Adipose tissue (tissue), 3 donors: Measurements from ENCODE around the gene JRKL. TPM values are rescaled to one million over a fixed set of nuclear protein-coding genes. Genes with fewer than 3 reads are reported as not detected.

ENCODE experiments used
- H3K27ac ChIP-seq: one replicate; pipeline ENCODE4 v1.5.1; 2013; ENCODE audit warnings: low read depth, low read length
- WGBS, 3 donors: extraction: QIAGEN DNeasy Blood & Tissue Kit; methylation state at CpG; one replicate each; pipeline ENCODE4 v1.1.7; 2013; 5-methylcytosine and 5-hydroxymethylcytosine counted together
- polyA plus RNA-seq, 3 donors: library from polyadenylated mRNA; stranded (reverse); fragments of 200-250 nt; gene quantifications; one replicate each; pipeline ENCODE4 v1.2.3, GENCODE V29; 2013
- donor health status: healthy with polysubstance abuse.
- donor health status: Bipolar disorder and iron deficiency.
- donor health status: healthy.

Gene JRKL
- polyA plus RNA-seq: 1 to 10 TPM; 2.4 to 6.1 (median 3.6) TPM

DNA sequence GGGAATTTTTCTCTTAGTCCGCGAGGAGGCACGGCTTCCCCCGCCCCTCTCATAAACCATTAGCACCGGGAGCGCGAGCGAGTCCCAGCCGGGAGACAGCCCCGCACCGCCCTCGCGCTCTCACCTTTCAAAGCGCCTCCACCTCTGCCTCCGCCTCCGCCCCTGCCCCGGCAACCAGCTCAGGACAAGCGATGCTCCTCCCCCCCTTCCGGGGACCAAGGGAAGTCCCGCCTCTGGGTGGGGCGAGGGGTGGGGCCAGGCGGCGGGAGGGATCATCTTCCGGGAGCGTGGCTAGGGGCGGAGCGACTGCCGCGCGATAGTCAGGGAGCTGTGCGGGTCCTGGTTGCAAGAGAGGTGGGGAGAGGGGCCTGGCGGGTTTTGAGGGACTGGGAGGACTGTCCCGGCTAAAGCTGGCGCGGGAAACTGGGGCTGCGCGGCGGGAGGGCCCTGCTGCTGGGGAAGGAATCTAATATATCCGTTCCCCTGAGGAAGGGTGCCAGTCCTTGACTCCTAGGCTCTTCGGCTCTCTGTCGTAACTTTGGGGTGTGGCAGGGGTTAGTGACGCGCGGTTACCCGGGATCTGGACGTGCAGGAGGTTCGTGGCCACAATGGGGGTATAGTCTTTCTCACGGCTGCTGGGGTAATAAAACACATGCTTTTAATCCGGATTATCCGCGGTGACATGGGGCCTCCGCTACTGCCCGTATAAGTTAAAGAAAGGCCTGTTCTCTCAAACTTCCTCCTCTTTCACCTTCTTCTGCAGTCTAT lies at the start of gene JRKL, which contains the start of gene CCDC82:
Gene JRKL, plus strand, starts transcription at position 294 of the 768 bp plus-strand sequence. CDS start 637 bp downstream, outside the sequence.
Gene CCDC82, minus strand, starts transcription at position 193 of the 768 bp plus-strand sequence. CDS start 5,165 bp downstream, outside the sequence.
- H3K27ac ChIP-seq: no peak within 1 kb of the TSS
- WGBS, 3 donors: 0 to 1% (median 1%) methylated on average over 53 of the region's 53 CpGs

DNA sequence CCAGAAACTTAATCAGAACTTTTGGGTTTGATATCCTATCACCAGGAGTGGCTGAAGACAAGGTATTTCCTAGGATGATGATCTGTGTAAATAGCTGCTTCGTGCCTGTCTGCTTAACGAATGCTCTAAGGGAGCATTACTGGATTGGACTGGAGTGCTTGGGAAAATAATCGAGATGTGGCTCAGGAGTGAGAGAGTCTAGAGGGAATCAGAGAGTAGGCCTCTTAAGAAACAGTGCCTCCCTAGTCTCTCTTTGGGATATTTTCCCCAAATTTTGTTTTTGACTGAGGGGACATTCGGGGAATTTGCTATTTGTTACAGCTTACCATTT lies 49.3 kb upstream of the JRKL start:
- peak overlapping the region; percentile 19 for H3K27ac ChIP-seq
- WGBS, 3 donors: 53 to 69% (median 59%) methylated on average over 4 of the region's 4 CpGs

DNA sequence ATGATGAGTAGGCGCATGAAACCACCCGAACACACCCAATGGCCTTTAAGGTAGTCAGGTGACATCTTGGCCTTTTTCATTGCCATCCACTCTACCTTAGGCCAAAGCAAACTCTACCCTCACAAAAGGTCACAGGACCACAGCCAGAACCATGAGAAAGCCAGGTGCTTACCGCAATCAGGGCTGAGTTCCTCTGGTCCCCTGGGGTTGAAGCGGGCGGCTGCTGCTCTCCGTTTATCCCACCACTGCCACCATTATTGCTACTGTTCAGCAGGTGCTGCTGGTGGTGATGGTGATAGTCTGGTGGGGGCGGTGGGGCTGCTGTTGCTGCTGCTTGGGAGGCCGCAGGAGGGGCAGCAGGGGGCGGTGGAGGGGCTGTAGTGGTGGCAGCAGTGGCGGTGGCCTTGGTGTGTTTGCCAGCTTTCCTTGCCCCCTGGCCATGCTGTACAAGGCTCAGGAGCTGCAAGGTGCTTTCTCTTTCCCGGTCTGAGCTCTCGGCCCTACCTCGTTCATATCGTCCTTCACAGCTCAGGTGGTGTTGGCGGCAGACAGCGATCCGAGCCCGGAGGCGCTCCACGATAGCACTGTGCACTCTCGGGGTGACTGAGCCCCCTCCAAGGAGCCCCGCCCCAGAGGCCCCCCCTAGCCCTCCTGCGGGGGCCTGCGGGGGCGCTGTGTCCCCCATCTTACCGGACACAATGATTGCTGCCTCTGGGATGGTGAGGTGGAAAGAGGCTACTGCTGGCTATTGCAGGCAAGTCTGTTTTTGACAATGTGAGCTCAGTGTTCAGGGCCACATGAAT lies 48.4 kb upstream of the JRKL start:
- H3K27ac ChIP-seq: peak overlapping the region; percentile 42
- 17 to 28% (median 18%) methylated on average over 26 of the region's 26 CpGs for WGBS, 3 donors

DNA sequence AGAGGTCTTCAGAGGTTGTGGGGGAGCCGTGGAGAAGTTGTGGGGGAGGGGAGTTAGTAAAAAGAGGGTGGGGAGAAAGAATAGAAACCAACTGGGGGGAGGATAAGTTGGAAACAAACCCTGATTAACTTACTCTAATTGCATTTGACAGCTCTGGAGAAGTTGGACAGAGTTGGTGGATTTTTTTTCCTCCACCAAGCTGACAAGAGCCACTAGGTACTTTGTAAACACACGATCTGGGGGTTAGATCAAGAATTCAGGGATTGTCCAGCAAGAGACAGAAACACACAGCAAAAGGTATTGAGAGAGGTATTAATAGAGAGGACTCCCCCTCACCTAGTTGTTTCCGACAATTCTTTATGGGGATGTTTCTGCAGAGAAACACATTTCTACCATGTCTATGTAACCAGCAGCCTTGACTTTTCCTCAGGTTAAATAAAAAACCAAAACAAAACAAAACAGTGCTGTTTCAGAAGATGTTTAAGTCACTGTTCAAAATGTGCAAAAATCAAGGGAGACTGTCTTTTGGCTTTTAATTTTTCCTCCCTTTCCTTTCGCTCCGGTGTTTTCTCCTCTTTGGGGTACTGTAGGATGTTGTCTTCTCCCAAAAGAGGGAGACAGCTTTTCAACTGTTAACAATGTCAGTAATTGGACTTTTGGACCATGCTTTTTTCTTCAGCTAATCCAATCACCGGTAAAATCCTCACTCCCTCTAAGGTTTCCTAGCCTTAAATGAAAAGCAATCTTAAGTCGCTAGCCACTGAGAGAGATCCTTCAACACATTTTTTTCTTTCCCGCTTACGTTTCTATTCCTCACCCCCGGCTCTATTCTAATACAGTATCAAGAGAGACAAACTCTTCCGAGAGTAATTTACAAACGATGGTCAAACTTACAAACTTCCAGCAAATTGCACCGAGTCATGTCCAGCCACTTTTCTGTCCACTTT lies 47.5 kb upstream of the JRKL start:
- peak overlapping the region; percentile 42 for H3K27ac ChIP-seq
- 0 to 2% (median 1%) methylated on average over 13 of the region's 13 CpGs for WGBS, 3 donors

DNA sequence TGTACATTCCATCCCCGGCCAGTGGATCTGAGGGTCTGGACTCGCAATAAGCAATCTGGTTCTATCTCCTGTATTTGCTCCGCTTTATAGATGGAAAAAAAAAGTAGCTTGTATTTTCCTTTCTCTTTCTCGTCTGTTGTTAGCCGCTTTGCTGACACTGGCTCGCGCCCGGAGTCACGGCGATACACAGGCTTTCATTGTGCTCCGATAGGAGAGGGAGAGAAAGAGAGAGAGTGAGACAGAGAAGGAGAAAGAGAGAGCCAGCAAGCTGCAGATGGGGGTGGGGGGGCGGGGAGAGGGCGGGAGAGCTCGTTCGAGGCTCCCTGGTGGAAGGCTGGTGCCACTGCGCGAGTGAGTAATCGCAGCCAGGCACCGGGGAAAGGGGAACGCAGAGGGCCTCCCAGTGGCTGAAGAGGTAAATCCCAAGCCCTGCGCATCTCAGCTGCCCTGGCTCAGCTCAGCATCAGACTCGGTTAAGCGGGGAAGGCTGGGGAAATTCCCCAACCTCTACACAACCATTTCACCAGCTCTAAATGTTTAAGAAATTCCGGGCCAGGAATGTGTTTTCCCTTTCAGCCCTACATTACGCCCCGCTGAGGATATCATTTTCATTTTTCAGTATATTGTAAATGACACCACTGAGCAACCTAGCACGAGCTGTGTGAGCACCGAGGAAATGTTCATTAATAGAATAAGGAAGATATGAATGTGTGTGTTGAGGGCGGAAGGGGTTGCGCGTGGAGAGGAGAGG lies 46.7 kb upstream of the JRKL start, which contains the start of gene MAML2:
Gene MAML2, minus strand, starts transcription at position 235 of the 751 bp plus-strand sequence. CDS start 1,300 bp downstream, outside the sequence.
- WGBS, 3 donors: 6 to 7% (median 6%) methylated on average over 30 to 31 of the region's 31 CpGs

DNA sequence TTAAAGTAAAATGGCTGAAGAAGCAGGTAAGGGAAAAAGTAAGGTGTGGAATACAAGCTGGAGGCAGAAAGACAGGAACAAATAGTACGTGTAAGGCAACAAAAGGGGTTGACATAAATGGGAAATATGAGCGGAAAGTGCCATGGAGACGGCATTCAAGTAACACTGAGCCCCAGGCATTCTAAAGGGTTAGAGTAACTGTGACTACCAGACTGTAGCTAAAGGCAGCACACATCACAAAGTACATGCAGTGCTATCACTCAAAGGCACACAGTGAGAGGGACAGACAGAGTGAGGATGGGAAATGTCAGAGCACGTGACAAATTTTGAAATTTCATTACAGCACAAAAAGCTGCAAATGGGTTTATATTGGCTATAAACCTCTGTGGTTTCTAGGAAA lies 33.0 kb upstream of the JRKL start:
- H3K27ac ChIP-seq: no peak overlapping the region
- 94 to 99% (median 98%) methylated on average over 4 of the region's 4 CpGs for WGBS, 3 donors

More for the DNA sequence above, 46.7 kb upstream of the JRKL start, which contains the start of gene MAML2:
- no peak within 1 kb of the TSS for H3K27ac ChIP-seq

DNA sequence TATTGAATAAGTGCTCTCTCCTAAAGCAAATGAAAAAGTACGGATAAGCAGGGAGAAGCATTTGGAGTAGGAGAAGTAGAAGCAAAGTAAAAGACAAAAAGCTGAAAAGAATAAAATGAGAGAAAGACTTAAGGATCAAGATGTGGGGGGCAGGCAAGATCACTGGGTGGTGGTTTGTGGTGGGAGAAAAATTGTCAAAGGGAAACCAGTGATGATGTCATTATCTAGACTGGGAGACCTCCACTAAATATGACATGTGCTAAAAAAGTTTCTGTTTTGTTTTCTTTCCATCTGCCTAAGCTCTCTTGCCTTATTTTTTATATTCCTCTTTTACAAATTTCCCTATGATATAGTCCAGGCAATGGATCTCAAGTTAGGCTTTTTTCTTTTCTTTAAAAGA lies 32.0 kb upstream of the JRKL start:
- WGBS, 3 donors: 95 to 98% (median 98%) methylated on average over 1 of the region's 1 CpG
- no peak overlapping the region for H3K27ac ChIP-seq

DNA sequence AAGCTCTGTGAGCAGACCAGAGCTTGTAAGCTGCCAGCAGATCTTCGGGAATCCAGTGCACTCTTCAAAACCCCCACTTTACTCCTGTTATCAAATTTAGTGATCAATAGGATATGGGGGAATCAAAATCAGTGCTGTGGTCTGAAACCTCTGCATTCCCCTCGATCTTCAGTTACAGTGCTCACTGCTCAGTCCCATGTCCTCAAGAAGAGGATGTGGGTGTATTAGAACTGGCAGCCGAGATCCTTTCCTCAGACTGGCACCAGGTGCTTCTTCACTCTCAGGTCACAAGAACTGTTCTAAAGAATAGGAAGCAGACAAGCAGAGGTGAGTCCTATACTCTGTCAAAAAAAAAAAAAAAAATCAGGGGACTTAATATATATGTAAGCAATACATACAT lies 31.5 kb upstream of the JRKL start:
- 84 to 94% (median 88%) methylated on average over 3 of the region's 3 CpGs for WGBS, 3 donors

DNA sequence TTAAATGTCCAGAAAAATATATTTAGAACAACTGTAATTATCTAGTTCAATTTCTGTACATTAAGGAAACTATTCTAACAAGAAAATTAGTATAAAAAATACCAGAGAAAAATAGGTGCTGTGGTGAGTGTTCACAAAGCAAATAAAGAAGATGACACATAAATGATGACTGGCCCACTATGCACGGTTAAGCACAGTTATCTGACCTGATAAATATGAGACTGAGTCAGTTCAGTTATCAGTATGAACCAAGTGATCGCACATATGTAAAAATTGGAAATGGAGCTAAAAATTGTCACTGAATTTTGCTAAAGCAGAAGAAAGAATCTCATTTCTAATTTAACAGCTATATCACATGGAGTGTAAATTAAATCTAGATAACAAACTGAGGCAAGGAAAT lies 28.0 kb upstream of the JRKL start:
- no peak overlapping the region for H3K27ac ChIP-seq
- 67 to 90% (median 84%) methylated on average over 2 of the region's 2 CpGs for WGBS, 3 donors

More for the DNA sequence above, 31.5 kb upstream of the JRKL start:
- no peak overlapping the region for H3K27ac ChIP-seq

DNA sequence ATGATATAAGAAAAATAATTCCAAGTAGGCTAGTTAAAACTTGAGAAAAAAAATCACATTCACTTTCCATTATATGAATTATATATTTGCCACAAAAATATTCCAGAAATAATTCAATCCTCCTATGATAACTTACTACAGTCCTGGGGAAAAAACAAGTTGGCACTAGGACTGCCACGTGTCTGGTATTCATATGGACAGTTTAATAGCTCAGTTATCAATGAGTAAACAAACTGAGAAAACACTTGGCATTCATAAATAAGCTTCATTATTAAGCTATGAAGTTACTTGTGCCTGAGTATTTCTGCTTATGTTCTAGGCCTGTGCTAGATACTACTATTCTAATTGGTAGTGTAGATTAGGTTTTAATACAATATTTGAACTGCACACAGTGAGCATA lies 24.3 kb upstream of the JRKL start:
- WGBS, 3 donors: 29 to 90% (median 80%) methylated on average over 1 of the region's 1 CpG
- H3K27ac ChIP-seq: no peak overlapping the region

DNA sequence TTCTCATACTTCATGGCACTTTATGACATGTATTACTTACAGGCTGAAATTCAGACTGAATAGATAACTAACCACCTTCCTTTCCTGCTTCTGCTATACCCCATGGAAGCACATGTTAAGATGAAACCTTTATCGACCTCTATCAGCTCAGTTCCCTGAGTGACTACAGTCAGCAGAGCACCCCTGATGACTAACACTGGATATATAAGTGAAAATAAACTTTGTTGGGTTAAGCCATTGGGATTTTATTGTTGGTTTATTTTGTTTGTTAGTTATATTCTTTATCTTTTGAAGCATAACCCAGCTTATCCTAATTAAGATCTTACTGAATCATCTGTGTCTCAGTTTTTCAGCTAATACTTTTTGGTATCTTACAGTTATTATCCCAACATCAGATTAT lies 23.8 kb upstream of the JRKL start:
- no peak overlapping the region for H3K27ac ChIP-seq
- WGBS, 3 donors: 83 to 95% (median 95%) methylated on average over 1 of the region's 1 CpG

DNA sequence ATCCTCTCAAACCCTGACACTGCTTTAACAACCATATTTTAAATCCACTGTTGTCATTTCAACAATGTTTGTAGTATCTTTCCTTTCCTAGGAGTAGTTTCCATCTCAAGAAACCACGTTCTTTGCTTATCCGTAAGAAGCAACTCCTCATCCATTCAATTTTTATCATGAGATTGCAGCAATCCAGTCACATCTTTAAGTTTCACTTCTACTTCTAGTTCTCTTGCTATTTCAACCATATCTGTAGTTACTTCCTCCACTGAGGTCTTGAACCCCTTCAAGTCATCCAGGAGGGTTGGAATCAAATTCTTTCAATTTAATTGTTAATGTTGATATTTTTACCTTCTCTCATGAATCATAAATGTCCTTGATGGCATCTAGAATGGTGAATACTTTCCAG lies 22.5 kb upstream of the JRKL start:
- H3K27ac ChIP-seq: no peak overlapping the region
- 79 to 90% (median 82%) methylated on average over 2 of the region's 2 CpGs for WGBS, 3 donors

DNA sequence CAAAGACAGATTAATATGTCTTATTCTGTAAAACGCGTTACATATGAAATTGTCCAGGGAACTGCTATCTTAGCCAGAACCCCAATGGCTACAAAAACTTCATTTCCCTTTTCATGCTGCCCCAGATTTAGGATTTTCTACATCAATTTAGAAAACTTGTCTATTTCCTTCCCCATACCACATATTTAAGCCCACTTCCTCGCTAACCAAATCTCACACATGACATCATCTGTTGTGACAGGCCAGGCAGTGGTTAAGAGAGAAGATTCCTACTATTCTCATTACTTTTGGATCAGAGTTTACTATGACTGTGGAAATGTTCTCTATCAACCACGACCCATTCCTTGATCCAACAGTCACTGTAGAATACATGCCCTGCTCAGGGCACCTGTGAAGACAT lies 16.0 kb upstream of the JRKL start:
- no peak overlapping the region for H3K27ac ChIP-seq
- 85 to 97% (median 92%) methylated on average over 4 of the region's 4 CpGs for WGBS, 3 donors

DNA sequence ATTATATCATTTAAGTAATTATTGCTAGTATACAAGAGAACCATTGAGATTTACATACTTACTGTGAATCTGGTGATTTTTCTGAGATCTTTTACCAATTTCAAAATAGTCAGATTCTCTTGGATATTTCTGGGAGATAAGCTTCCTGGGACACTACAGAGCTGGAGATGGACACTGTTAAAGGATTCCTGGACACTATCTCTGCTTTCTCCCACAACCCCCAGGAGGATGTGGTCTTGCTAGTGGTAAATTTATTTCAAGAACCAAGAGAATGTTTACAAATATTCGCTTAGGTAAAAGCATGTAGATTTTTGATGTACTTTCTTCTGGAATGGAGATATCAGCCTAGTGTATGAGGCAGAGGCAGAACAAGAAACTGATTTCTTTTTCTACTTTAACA lies 13.0 kb upstream of the JRKL start:
- WGBS, 3 donors: 80 to 91% (median 85%) methylated on average over 1 of the region's 1 CpG
- no peak overlapping the region for H3K27ac ChIP-seq

DNA sequence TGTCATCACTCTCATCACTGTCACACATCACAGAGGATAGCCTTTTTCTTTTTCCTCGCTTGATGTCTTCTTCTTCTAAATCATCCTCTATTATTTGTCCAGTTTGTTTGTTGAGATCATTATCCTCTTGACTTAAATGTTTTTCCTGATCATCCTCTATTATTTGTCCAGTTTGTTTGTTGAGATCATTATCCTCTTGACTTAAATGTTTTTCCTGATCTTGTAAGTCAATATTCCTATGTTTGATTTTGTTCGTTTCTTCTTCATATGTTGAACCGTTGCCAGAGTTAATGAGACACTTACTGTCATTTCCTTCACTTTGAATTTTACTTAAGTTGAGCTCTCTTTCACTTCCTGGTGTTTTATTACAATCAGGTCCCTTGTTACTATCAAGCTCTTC lies 5.7 kb upstream of the JRKL start:
- WGBS, 3 donors: 52 to 80% (median 79%) methylated on average over 3 of the region's 3 CpGs
- H3K27ac ChIP-seq: no peak overlapping the region

DNA sequence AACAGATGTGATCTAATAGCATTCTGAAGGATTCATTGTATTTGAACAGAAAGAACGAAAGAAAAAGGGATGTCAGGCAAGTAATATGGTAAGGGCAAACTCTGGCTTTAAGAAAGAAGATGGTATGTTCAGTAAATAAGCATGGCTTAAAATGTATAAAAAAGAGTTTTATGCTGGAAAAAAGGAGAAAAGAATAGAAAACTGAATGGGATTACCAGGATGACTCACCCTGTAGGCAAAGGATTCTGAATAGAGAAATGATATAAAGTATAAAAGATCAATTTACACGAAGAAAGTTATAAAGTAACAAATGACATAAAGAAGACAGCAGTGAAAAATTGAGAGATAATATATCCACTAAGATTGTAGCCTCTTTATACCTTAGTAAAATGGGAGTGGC lies 4.6 kb upstream of the JRKL start:
- no peak overlapping the region for H3K27ac ChIP-seq
- WGBS, 3 donors: 78 to 90% (median 90%) methylated on average over 2 of the region's 2 CpGs

DNA sequence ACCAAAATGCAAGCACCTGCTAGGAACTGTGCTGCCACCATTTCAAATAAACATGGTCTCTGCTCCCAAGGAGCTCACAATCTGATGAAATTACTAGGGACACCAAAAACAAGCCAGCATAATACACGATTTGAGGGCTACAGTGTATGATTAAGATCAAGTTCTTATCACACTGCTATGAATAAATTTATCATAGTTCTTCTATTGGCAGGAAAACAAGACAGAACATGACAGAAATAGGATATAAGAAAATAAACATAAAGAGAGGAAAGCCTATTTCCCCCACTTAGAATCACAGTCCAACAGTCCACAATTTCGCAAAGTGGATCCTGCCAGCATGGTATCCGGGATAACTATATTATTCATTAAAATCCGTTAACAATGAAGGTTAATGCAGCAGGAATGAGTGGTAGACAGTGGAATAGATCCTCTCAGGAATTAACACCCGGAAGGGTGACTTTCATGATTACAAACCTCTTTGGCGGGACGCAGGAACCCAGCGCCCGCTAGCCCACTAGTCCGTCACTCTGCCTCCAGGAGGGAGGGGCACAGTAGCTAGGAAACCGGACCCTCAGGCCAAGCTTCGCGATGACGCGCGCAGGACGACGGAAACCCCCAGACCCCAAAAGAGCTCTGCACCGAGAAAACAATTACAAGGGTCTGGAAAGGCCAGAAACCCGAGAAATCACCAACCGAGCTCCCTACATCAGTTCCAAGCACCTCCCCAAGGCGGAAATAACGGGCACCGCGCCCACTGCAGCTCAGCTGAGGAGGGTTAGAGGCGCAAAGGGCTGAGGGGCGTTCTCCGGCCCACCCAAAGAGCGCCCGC lies 708 bp upstream of the JRKL start:
- H3K27ac ChIP-seq: no peak overlapping the region
- WGBS, 3 donors: 0 to 1% (median 0%) methylated on average over 30 of the region's 30 CpGs
